ENCODE results near the gene FSTL3. TPM values are rescaled to one million over a fixed set of nuclear protein-coding genes. Genes with fewer than 3 reads are reported as not detected.

The FSTL3 gene
- total RNA-seq, 1 experiment from 2014 or later, result 40.9 TPM

- no peak for DNase-seq
- Histone ChIP-seq H4K20me1 (ENCODE audit: insufficient read depth) (no peaks in the 10 kb centered on the region), H3K27me3 (ENCODE audit: insufficient read depth, low read depth) (no peaks in the 10 kb centered on the region), H3K9me3 (ENCODE audit: insufficient read depth, low read depth) (no peaks in the 10 kb centered on the region), H3F3A (ENCODE audit: insufficient read depth, low read depth) (peaks cover 11% of the 10 kb centered on the region; the same call in 1 of the 2 replicates), H2AFZ (no peak overlapping the region), H3K4me3 (no peak overlapping the region), H3K4me2 (no peak overlapping the region), H3K4me1 (replicated peaks; ENCODE audit: insufficient read depth) (peaks cover 5% of the 10 kb centered on the region), H3K79me2 (ENCODE audit: low read depth) (no peaks in the 10 kb centered on the region), H3K36me3 (ENCODE audit: low read depth) (no peaks in the 10 kb centered on the region), H3K27ac (no peak overlapping the region), H3K9me2 (ENCODE audit: insufficient read depth) (no peaks in the 10 kb centered on the region)
- intact Hi-C loops (cut with micrococcal nuclease; ENCODE audit: unreplicated experiment), result no loop called here
- POLR2A ChIA-PET (ENCODE audit: unreplicated experiment), result no interaction called here
- no TSS peak for BruUV-seq (replicated peaks)
- TF ChIP-seq CTCF (conservative IDR thresholded peaks at IDR 0.05), result no peak
- no peak for TF ChIP-seq EZH2 (IDR thresholded peaks at IDR 0.05; ENCODE audit: low read depth)
- CTCF ChIA-PET, result interaction anchor here (0.6 kb wide), 1 partner anchor 71 kb away, joined by 3 read pairs; no protein-coding TSS in a partner anchor
These were observed 5.5 kb upstream of the FSTL3 start for GRCh38 chr19:670609-671075.

DNA sequence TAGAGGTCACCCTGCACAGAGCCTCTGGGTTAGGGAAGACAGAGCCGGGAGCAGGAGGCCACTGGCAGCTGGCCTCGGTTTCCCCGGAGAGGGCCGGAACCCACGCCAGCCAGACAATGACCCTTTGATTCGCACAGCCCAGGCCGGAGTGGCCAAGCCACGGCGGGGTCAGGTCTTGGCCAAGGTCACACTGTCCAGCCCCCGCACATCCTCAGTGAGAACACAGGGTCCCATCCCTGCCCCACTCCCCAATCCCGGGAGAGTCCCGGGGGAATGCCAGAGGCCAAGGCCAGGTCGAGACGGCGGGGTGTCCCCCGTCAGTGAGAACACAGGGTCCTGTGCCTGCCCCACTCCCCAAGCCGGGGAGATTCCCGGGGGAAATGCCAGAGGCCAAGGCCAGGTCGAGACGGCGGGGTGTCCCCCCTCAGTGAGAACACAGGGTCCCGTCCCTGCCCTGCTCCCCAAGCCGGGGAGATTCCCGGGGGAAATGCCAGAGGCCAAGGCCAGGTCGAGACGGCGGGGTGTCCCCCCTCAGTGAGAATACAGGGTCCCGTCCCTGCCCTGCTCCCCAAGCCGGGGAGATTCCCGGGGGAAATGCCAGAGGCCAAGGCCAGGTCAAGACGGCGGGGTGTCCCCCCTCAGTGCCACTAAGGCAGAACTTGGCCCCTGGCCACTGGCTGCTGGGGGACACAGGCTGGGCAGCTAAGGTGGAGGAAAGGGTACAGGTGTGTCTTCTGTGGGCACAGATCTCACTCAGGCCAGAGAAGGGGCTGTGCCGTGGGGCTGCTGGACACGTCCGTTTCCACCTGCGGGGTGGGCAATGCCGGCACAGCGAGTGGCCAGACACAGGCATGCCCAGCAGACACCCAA is 1.7 kb upstream of the FSTL3 start:
- Histone ChIP-seq H3K4me2 (no peak overlapping the region), H3K36me3 (ENCODE audit: low read depth) (no peaks in the 10 kb centered on the region), H3K79me2 (ENCODE audit: low read depth) (peaks cover 17% of the 10 kb centered on the region), H3K9me2 (ENCODE audit: insufficient read depth) (no peaks in the 10 kb centered on the region), H3K4me1 (replicated peaks; ENCODE audit: insufficient read depth) (peaks cover 30% of the 10 kb centered on the region), H3F3A (ENCODE audit: insufficient read depth, low read depth) (peaks cover 26% of the 10 kb centered on the region), H3K4me3 (no peak overlapping the region), H3K27me3 (ENCODE audit: insufficient read depth, low read depth) (no peaks in the 10 kb centered on the region), H4K20me1 (ENCODE audit: insufficient read depth) (no peaks in the 10 kb centered on the region), H3K27ac (no peak overlapping the region), H2AFZ (no peak overlapping the region), H3K9me3 (ENCODE audit: insufficient read depth, low read depth) (no peaks in the 10 kb centered on the region)
- no TSS peak for BruUV-seq (replicated peaks)
- DNase-seq, result no peak
- TF ChIP-seq CTCF (conservative IDR thresholded peaks at IDR 0.05) (no peak), EZH2 (IDR thresholded peaks at IDR 0.05; ENCODE audit: low read depth) (no peak)
- intact Hi-C loops (cut with micrococcal nuclease; ENCODE audit: unreplicated experiment), result no loop called here
- POLR2A ChIA-PET (ENCODE audit: unreplicated experiment), result no interaction called here
- CTCF ChIA-PET, result no interaction called here

GRCh38 chr19:676007-676338 is 219 bp upstream of the FSTL3 start:
- BruUV-seq (replicated peaks), result no TSS peak
- ChIA-PET CTCF (no interaction called here), POLR2A (ENCODE audit: unreplicated experiment) (interaction anchor here (0.6 to 1.5 kb wide), 3 partner anchors 120 to 425 kb away, joined by 8 to 16 read pairs (median 12); no protein-coding TSS in a partner anchor)
- intact Hi-C loops (cut with micrococcal nuclease; ENCODE audit: unreplicated experiment), result no loop called here
- Histone ChIP-seq H3K27me3 (ENCODE audit: insufficient read depth, low read depth) (no peaks in the 10 kb centered on the region), H3K9me3 (ENCODE audit: insufficient read depth, low read depth) (no peaks in the 10 kb centered on the region), H3K4me3 (no peak overlapping the region; the same call in 1 of the 2 replicates), H2AFZ (no peak overlapping the region), H3K9me2 (ENCODE audit: insufficient read depth) (no peaks in the 10 kb centered on the region), H3K79me2 (ENCODE audit: low read depth) (peaks cover 19% of the 10 kb centered on the region), H3F3A (ENCODE audit: insufficient read depth, low read depth) (peaks cover 26% of the 10 kb centered on the region), H3K27ac (no peak overlapping the region), H3K4me2 (peak overlapping the region; percentile 95), H4K20me1 (ENCODE audit: insufficient read depth) (no peaks in the 10 kb centered on the region), H3K4me1 (replicated peaks; ENCODE audit: insufficient read depth) (peaks cover 30% of the 10 kb centered on the region), H3K36me3 (ENCODE audit: low read depth) (no peaks in the 10 kb centered on the region)
- no peak for DNase-seq
- TF ChIP-seq EZH2 (IDR thresholded peaks at IDR 0.05; ENCODE audit: low read depth) (no peak), CTCF (conservative IDR thresholded peaks at IDR 0.05) (no peak)

Data from PC-9 (cell line).